Spleen (tissue), 11 donors: Measurements from ENCODE around the gene TBC1D22A. TPM values are rescaled to one million over a fixed set of nuclear protein-coding genes. Genes with fewer than 3 reads are reported as not detected.

Source experiments
- DNase-seq: peaks from one replicate; pipeline ENCODE4 v3.0.0-alpha.2; 2020
- H3K27ac ChIP-seq, 8 donors: fragments of 200-600 bp; sonication (generic) in 7 of 8; 1 replicate in 4 of 8; 2 replicates in 4 of 8; pipeline versions ENCODE4 v1.5.0 to v1.8.0; 2016 to 2021; ENCODE audit warnings: inconsistent platforms in 4 of 8, mild to moderate bottlenecking in 4 of 8, moderate library complexity in 1 of 8
- H3K27me3 ChIP-seq, 7 donors: fragments of 200-600 bp; sonication (generic) in 6 of 7; replicated peaks in 1 of 7; 1 replicate in 4 of 7; 2 replicates in 3 of 7; pipeline versions ENCODE4 v1.5.0 to v1.8.0; 2016 to 2021; ENCODE audit warnings: inconsistent platforms in 3 of 7, mild to moderate bottlenecking in 1 of 7
- H3K36me3 ChIP-seq, 6 donors: fragments of 200-600 bp; sonication (generic) in 5 of 6; 1 replicate in 4 of 6; 2 replicates in 2 of 6; pipeline versions ENCODE4 v1.5.0 to v1.8.0; 2016 to 2021; ENCODE audit warnings: inconsistent platforms in 2 of 6
- H3K4me1 ChIP-seq, 6 donors: fragments of 200-600 bp; sonication (generic) in 5 of 6; 1 replicate in 3 of 6; 2 replicates in 3 of 6; pipeline versions ENCODE4 v1.5.0 to v1.8.0; 2016 to 2021; ENCODE audit warnings: inconsistent platforms in 3 of 6
- H3K4me3 ChIP-seq, 8 donors: fragments of 200-600 bp; sonication (generic) in 7 of 8; 1 replicate in 4 of 8; 2 replicates in 4 of 8; pipeline versions ENCODE4 v1.5.0 to v1.8.0; 2016 to 2021; ENCODE audit warnings: inconsistent platforms in 4 of 8, mild to moderate bottlenecking in 4 of 8, moderate library complexity in 2 of 8
- H3K9me3 ChIP-seq, 8 donors: fragments of 200-600 bp; sonication (generic) in 7 of 8; 1 replicate in 4 of 8; 2 replicates in 4 of 8; pipeline versions ENCODE4 v1.5.0 to v1.8.0; 2016 to 2021; ENCODE audit warnings: inconsistent platforms in 4 of 8
- POLR2A ChIP-seq, 3 donors: fragments of 450-650 bp; IDR thresholded peaks; one replicate each; pipeline ENCODE4 v1.5.1; 2017; ENCODE audit warnings: antibody characterized with exemption in 3 of 3, mild to moderate bottlenecking in 1 of 3
- POLR2AphosphoS5 ChIP-seq, 3 donors: sonication (generic); formaldehyde crosslinking; IDR thresholded peaks; one replicate each; pipeline ENCODE4 v1.5.1; 2017; ENCODE audit warnings: antibody characterized with exemption in 3 of 3
- WGBS, 5 donors: extraction: QIAGEN DNeasy Blood & Tissue Kit in 3 of 5; methylation state at CpG; one replicate each; pipeline versions ENCODE4 v1.1.5 to v1.1.7; 2013 to 2018; 5-methylcytosine and 5-hydroxymethylcytosine counted together
- intact Hi-C: fragments of 100-400 bp; cut with DNase I; formaldehyde crosslinking; loops from one replicate; pipeline ENCODE4 v1.15.0; 2023; ENCODE audit warnings: low total_unique reads
- polyA plus RNA-seq, 3 donors: library from polyadenylated mRNA; stranded (reverse); fragments of 200-250 nt; gene quantifications; one replicate each; pipeline ENCODE4 v1.2.1, GENCODE V29; 2013
- total RNA-seq, 7 donors: library from RNA; depleted of rRNA in 3 of 7; stranded (reverse); fragments of >200 nt in 3 of 7; fragmentation: NEBNext Ultra II Directional in 4 of 7; extraction: Animal tissue kit (Norgen Biotek cat#: 25700) in 4 of 7; gene quantifications; one replicate each; pipeline versions ENCODE4 v1.1.0 to v1.2.1, GENCODE V29; 2016 to 2021
- TF ChIP-seq, protein P1 (sequence below), 11 experiments: fragments of 200-600 bp in 7 of 11; fragments of 450-650 bp in 4 of 11; sonication (generic) in 4 of 11; IDR thresholded peaks in 8 of 11; conservative IDR thresholded peaks in 3 of 11; 1 replicate in 7 of 11; 2 replicates in 4 of 11; pipeline versions ENCODE4 v1.4.0 to v1.8.0; 2016 to 2021; ENCODE audit warnings: antibody characterized with exemption in 11 of 11, inconsistent platforms in 4 of 11, mild to moderate bottlenecking in 1 of 11
- donor health status: healthy with polysubstance abuse.
- donor health status: DM: no; HTN: no; CAD: no; lungs with moderate emphysema.
- donor health status: DM: no; HTN: no; CAD: no.
- donor health status: Bipolar disorder and iron deficiency.
- donor health status: healthy.
- donor health status: DM: no; HTN: no; CAD: no.
- donor health status: DM: yes; HTN: yes; CAD: no.

Gene TBC1D22A
- total and polyA plus RNA-seq, 10 donors: 17.2 to 66.9 (median 49.6) TPM

DNA sequence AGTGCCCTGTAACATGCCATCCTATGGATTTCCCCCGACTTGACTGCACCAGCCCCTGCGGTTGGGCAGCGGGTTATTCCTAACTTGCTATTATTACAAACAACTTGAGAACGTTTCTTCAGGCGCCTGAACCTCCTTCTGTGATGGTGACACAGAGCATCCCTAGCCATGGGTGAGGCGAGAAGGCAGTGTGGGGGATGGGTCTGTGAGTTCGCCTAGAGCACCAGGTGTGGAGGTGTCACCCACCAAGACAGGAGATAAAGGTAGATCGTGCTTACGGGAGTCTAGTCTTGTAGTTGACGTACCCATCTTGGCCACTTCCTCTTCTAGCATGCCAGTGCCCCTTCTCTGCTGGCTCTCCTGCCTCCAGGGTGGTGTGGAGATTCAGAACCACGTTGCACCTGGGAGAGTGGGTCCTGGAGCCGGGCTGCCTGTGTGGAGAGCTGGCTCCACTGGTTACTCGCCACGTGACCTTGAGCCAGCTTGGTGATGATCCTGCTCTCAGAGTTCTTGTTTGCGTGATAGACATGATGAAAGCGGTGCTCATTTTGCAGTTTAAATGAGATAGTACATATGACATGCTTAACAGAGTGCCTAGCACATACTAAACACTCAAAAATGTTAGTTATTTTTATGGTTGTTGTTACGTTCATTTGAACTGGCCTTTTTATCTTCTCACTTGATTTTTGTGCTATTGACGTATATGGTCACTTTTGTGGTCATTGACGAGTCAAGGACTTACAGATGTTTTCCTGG is 37.8 kb downstream of the TBC1D22A start:
- peaks cover 0 to 94% (median 62%) of the 10 kb centered on the region in 6 donors for H3K36me3 ChIP-seq
- no peaks in the 10 kb centered on the region for H3K27me3 ChIP-seq
- no peak overlapping the region for H3K27ac ChIP-seq
- TF ChIP-seq, protein P1, sequence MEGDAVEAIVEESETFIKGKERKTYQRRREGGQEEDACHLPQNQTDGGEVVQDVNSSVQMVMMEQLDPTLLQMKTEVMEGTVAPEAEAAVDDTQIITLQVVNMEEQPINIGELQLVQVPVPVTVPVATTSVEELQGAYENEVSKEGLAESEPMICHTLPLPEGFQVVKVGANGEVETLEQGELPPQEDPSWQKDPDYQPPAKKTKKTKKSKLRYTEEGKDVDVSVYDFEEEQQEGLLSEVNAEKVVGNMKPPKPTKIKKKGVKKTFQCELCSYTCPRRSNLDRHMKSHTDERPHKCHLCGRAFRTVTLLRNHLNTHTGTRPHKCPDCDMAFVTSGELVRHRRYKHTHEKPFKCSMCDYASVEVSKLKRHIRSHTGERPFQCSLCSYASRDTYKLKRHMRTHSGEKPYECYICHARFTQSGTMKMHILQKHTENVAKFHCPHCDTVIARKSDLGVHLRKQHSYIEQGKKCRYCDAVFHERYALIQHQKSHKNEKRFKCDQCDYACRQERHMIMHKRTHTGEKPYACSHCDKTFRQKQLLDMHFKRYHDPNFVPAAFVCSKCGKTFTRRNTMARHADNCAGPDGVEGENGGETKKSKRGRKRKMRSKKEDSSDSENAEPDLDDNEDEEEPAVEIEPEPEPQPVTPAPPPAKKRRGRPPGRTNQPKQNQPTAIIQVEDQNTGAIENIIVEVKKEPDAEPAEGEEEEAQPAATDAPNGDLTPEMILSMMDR (IDR thresholded peaks at IDR 0.05 in 8 of 11, conservative IDR thresholded peaks at IDR 0.05 in 3 of 11): no peak
- peak in 2 of 3 donors; percentile 13 to 32 for TF ChIP-seq POLR2AphosphoS5 (IDR thresholded peaks at IDR 0.05)
- no peak for TF ChIP-seq POLR2A (IDR thresholded peaks at IDR 0.05)
- DNase-seq: peak; percentile 46
- H3K4me1 ChIP-seq: peaks cover 13 to 73% (median 31%) of the 10 kb centered on the region in 6 donors
- intact Hi-C loops: loop anchor here (5.0 kb wide), 1 partner anchor 1692 kb away; no protein-coding TSS in a partner anchor
- no peaks in the 10 kb centered on the region for H3K9me3 ChIP-seq
- H3K4me3 ChIP-seq: no peak overlapping the region
- WGBS, 5 donors: 82 to 94% (median 91%) methylated on average over 19 of the region's 19 CpGs

DNA sequence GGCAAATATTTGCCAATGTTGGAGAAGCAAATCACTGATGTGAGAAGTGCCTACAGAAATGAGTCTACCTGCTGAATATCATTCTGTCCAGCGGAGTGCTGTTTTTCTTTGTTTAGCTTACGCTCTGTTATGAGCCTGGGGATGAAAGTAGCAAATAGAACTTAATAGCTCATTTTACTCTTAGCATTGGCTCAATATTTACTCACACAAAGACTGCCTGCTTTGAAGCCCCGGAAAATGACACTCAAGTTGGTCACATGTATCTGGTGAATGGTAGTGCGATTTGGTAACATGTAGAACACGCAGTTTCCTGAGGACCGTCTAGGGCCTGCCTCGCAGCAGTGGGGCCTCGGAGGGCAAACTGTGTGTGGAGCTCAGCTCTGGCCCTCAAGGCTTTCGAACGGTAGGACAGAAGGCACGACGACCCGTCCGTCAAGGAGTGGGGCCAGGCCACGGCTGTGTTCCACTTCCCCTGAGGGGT is 38.9 kb downstream of the TBC1D22A start:
- Histone ChIP-seq H3K36me3 (peaks cover 0 to 93% (median 55%) of the 10 kb centered on the region in 6 donors), H3K4me3 (no peak overlapping the region), H3K4me1 (peaks cover 13 to 69% (median 31%) of the 10 kb centered on the region in 6 donors), H3K27me3 (no peaks in the 10 kb centered on the region), H3K27ac (no peak overlapping the region), H3K9me3 (no peaks in the 10 kb centered on the region)
- DNase-seq: peak; percentile 67
- TF ChIP-seq POLR2AphosphoS5 (IDR thresholded peaks at IDR 0.05): no peak
- TF ChIP-seq, protein P1 (IDR thresholded peaks at IDR 0.05 in 8 of 11, conservative IDR thresholded peaks at IDR 0.05 in 3 of 11): no peak
- WGBS, 5 donors: 88 to 95% (median 92%) methylated on average over 15 of the region's 15 CpGs
- intact Hi-C loops: loop anchor here (5.0 kb wide), 1 partner anchor 1691 kb away; no protein-coding TSS in a partner anchor

DNA sequence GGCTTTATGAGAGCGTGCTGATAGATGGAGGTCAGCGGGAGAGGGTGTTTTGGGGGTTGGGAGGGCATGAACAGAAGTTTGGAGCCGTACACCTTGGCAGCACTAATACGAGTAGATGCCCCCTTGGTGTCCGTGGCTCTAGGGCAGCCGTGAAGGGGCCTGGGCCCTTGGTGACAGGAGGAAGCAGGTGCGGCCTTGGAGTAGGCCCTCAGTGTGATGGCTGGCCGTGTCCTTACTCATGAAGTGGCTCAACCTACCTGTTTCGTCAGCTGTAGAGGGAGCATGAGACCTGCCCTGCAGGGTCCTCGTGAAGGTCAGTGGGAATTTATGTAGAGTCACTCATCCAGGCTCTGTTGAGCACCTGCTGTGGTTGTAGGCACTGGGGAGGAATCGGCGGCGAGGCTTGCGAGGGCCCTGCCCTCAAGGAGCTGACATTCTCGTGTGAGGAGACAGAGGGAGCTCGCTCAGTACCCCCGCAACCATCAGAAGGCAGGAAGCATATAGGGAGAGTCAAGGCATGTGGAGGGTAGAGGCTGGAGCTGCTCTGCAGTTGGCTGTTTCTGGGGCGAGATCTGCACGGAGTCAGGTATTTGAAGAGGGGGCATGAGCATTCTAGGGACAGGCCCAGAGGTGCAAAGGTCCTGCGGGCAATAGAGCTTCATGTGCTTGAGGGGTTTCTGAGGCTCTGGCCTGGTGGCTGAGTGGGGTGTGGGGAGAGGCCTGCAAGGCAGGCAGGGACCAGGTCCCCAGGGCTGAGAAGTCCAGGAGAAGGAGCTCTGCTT is 39.6 kb downstream of the TBC1D22A start:
- H3K4me1 ChIP-seq: peaks cover 13 to 69% (median 33%) of the 10 kb centered on the region in 6 donors
- intact Hi-C loops: loop anchor here (5.0 kb wide), 1 partner anchor 1690 kb away; no protein-coding TSS in a partner anchor
- no peak overlapping the region for H3K27ac ChIP-seq
- no peak overlapping the region for H3K4me3 ChIP-seq
- H3K36me3 ChIP-seq: peaks cover 0 to 92% (median 54%) of the 10 kb centered on the region in 6 donors
- no peaks in the 10 kb centered on the region for H3K9me3 ChIP-seq
- 90 to 93% (median 92%) methylated on average over 18 to 20 of the region's 20 CpGs for WGBS, 5 donors
- DNase-seq: peak; percentile 50
- TF ChIP-seq POLR2AphosphoS5 (IDR thresholded peaks at IDR 0.05) (peak in 2 of 3 donors; percentile 7 to 18), POLR2A (IDR thresholded peaks at IDR 0.05) (no peak)
- TF ChIP-seq, protein P1 (IDR thresholded peaks at IDR 0.05 in 8 of 11, conservative IDR thresholded peaks at IDR 0.05 in 3 of 11): no peak
- H3K27me3 ChIP-seq: no peaks in the 10 kb centered on the region
